ENCODE data around the gene CCRL2. TPM values are rescaled to one million over a fixed set of nuclear protein-coding genes. Genes with fewer than 3 reads are reported as not detected.
A peak's percentile ranks its signal among the peaks of the same experiment; 100 is the strongest.
"Not testable (repeated sequence)": the region's sequence is repeated elsewhere in the genome, so short reads cannot be mapped to it uniquely, and the experiment has no call there.

The CCRL2 gene
- total RNA-seq, 2 experiments from 2014 or later = 4.3 to 4.5 TPM

- intact Hi-C loops (cut with DNase I, micrococcal nuclease) = no loop called here
- no peak for ATAC-seq (ENCODE audit: poor library complexity)
- Mint-ChIP-seq H3K27me3 (no peaks in the 10 kb centered on the region), H3K9me3 (no peaks in the 10 kb centered on the region), H3K4me3 (no peak overlapping the region), H3K4me1 (ENCODE audit: low read depth) (no peaks in the 10 kb centered on the region), H3K36me3 (ENCODE audit: low read depth) (no peaks in the 10 kb centered on the region), H3K27ac (no peak overlapping the region)
- H3K9me3 ChIP-seq (ENCODE audit: control insufficient read depth in 1 of 2, insufficient read depth in 1 of 2, low read length in 2 of 2) = no peaks in the 10 kb centered on the region
- H3K27ac ChIP-seq (ENCODE audit: low read depth in 1 of 2, low read length in 2 of 2) = no peak overlapping the region
- POLR2A ChIA-PET = no interaction called here
- H3K4me3 ChIP-seq (ENCODE audit: low read length) = no peak overlapping the region
- CTCF ChIA-PET = no interaction called here
- no peaks in the 10 kb centered on the region for H3K36me3 ChIP-seq (ENCODE audit: insufficient read depth, low read length)
- no peak for TF ChIP-seq CTCF (IDR thresholded peaks at IDR 0.05)
- no peak for DNase-seq
- H3K4me1 ChIP-seq (ENCODE audit: insufficient read depth, low read length) = peaks cover 10% of the 10 kb centered on the region
- H3K27me3 ChIP-seq (ENCODE audit: control insufficient read depth in 1 of 2, insufficient read depth in 2 of 2, low read length in 2 of 2) = no peaks in the 10 kb centered on the region
Observed at GRCh38 chr3:46400846-46401245, 6.2 kb upstream of the CCRL2 start.

- no peak overlapping the region for H3K27ac Mint-ChIP-seq
- ChIA-PET POLR2A (no interaction called here), CTCF (no interaction called here)
- ATAC-seq (ENCODE audit: poor library complexity) (no peak), DNase-seq (no peak)
- no peak for TF ChIP-seq CTCF (IDR thresholded peaks at IDR 0.05)
- H3K9me3 Mint-ChIP-seq = no peaks in the 10 kb centered on the region
- H3K4me1 ChIP-seq (ENCODE audit: insufficient read depth, low read length) = peaks cover 5% of the 10 kb centered on the region
- H3K27me3 ChIP-seq (ENCODE audit: control insufficient read depth in 1 of 2, insufficient read depth in 2 of 2, low read length in 2 of 2) = no peaks in the 10 kb centered on the region
- H3K4me1 Mint-ChIP-seq (ENCODE audit: low read depth) = peaks cover under 1% of the 10 kb centered on the region
- no peaks in the 10 kb centered on the region for H3K9me3 ChIP-seq (ENCODE audit: control insufficient read depth in 1 of 2, insufficient read depth in 1 of 2, low read length in 2 of 2)
- H3K27me3 Mint-ChIP-seq = no peaks in the 10 kb centered on the region
- no peak overlapping the region for H3K4me3 ChIP-seq (ENCODE audit: low read length)
- intact Hi-C loops (cut with DNase I, micrococcal nuclease) = no loop called here
- H3K36me3 Mint-ChIP-seq (ENCODE audit: low read depth) = no peaks in the 10 kb centered on the region
- H3K27ac ChIP-seq (ENCODE audit: low read depth in 1 of 2, low read length in 2 of 2) = no peak overlapping the region
- no peaks in the 10 kb centered on the region for H3K36me3 ChIP-seq (ENCODE audit: insufficient read depth, low read length)
- H3K4me3 Mint-ChIP-seq = no peak overlapping the region
Observed at GRCh38 chr3:46401579-46401978, 5.5 kb upstream of the CCRL2 start.

GRCh38 chr3:46402902-46403301 lies 4.2 kb upstream of the CCRL2 start:
- H3K27me3 ChIP-seq (ENCODE audit: control insufficient read depth in 1 of 2, insufficient read depth in 2 of 2, low read length in 2 of 2); H3K27ac Mint-ChIP-seq; CTCF ChIA-PET; H3K36me3 ChIP-seq (ENCODE audit: insufficient read depth, low read length); DNase-seq; H3K27me3 Mint-ChIP-seq; H3K27ac ChIP-seq (ENCODE audit: low read depth in 1 of 2, low read length in 2 of 2); H3K9me3 ChIP-seq (ENCODE audit: control insufficient read depth in 1 of 2, insufficient read depth in 1 of 2, low read length in 2 of 2); ATAC-seq (ENCODE audit: poor library complexity); H3K36me3 Mint-ChIP-seq (ENCODE audit: low read depth); H3K4me3 ChIP-seq (ENCODE audit: low read length); H3K9me3 Mint-ChIP-seq; intact Hi-C loops (cut with DNase I, micrococcal nuclease); POLR2A ChIA-PET; H3K4me3 Mint-ChIP-seq: not testable (repeated sequence)
- H3K4me1 Mint-ChIP-seq (ENCODE audit: low read depth) = peaks cover 13% of the 10 kb centered on the region
- H3K4me1 ChIP-seq (ENCODE audit: insufficient read depth, low read length) = peaks cover 18% of the 10 kb centered on the region

- peaks cover 27% of the 10 kb centered on the region for H3K4me1 Mint-ChIP-seq (ENCODE audit: low read depth)
- no peaks in the 10 kb centered on the region for H3K27me3 Mint-ChIP-seq
- H3K4me3 ChIP-seq (ENCODE audit: low read length) = no peak overlapping the region
- TF ChIP-seq CTCF (IDR thresholded peaks at IDR 0.05) = no peak
- intact Hi-C loops (cut with DNase I, micrococcal nuclease) = no loop called here
- no peaks in the 10 kb centered on the region for H3K9me3 ChIP-seq (ENCODE audit: control insufficient read depth in 1 of 2, insufficient read depth in 1 of 2, low read length in 2 of 2)
- CTCF ChIA-PET = no interaction called here
- H3K9me3 Mint-ChIP-seq = no peaks in the 10 kb centered on the region
- H3K4me1 ChIP-seq (ENCODE audit: insufficient read depth, low read length) = peaks cover 22% of the 10 kb centered on the region
- H3K27ac ChIP-seq (ENCODE audit: low read depth in 1 of 2, low read length in 2 of 2) = peak overlapping the region in 1 of 2 donors; percentile 49
- H3K36me3 Mint-ChIP-seq (ENCODE audit: low read depth) = no peaks in the 10 kb centered on the region
- DNase-seq = peak in 2 of 14 experiments; percentile 53 to 66
- ATAC-seq (ENCODE audit: poor library complexity) = no peak
- no peak overlapping the region for H3K4me3 Mint-ChIP-seq
- POLR2A ChIA-PET = no interaction called here
- H3K27ac Mint-ChIP-seq = peak overlapping the region; percentile 13
- no peaks in the 10 kb centered on the region for H3K36me3 ChIP-seq (ENCODE audit: insufficient read depth, low read length)
- H3K27me3 ChIP-seq (ENCODE audit: control insufficient read depth in 1 of 2, insufficient read depth in 2 of 2, low read length in 2 of 2) = no peaks in the 10 kb centered on the region
Observed at GRCh38 chr3:46405301-46406019, 1.6 kb upstream of the CCRL2 start.
